Naive thymus-derived CD4-positive, alpha-beta T cell (primary cell): Measurements from ENCODE around the gene MKX. TPM values are rescaled to one million over a fixed set of nuclear protein-coding genes. Genes with fewer than 3 reads are reported as not detected.

Experiments used
- ATAC-seq: fragments of 150-1000 bp; cut with Tn5 transposase; 2 replicates; pipeline ENCODE4 v1.10.0; 2021; ENCODE audit warnings: mild to moderate bottlenecking, moderate library complexity
- CTCF ChIA-PET: fragments of 350-600 bp; sonication (Branson Sonifier 250); formaldehyde crosslinking; loops from one replicate; lab custom pipeline; 2021; ENCODE audit warnings: antibody characterized with exemption; lab: Charles Lee
- POLR2A ChIA-PET: fragments of 350-600 bp; sonication (Branson Sonifier 250); formaldehyde crosslinking; loops from one replicate; lab custom pipeline; 2021; ENCODE audit warnings: antibody characterized with exemption, inconsistent platforms; lab: Charles Lee
- DNase-seq, 9 donors: peaks; one replicate each; pipeline versions ENCODE4 v3.0.0 to v3.0.0-alpha.2; 2020 to 2022; ENCODE audit warnings: mixed read lengths in 1 of 9
- H3K27ac ChIP-seq: one replicate; pipeline ENCODE4 v1.7.0; 2013; ENCODE audit warnings: mild to moderate bottlenecking, low read depth, low read length, moderate library complexity
- H3K27me3 ChIP-seq, 2 donors: one replicate each; pipeline ENCODE4 v1.7.0; 2013; ENCODE audit warnings: low read length in 2 of 2, mild to moderate bottlenecking in 2 of 2, moderate library complexity in 2 of 2; ENCODE audit not compliant: control insufficient read depth in 2 of 2, insufficient read depth in 2 of 2
- H3K36me3 ChIP-seq, 3 experiments: 1 replicate in 2 of 3; 2 replicates in 1 of 3; pipeline ENCODE4 v1.7.0; 2013; ENCODE audit warnings: low read length in 3 of 3, mild to moderate bottlenecking in 3 of 3, moderate library complexity in 1 of 3; ENCODE audit not compliant: insufficient read depth in 3 of 3, control insufficient read depth in 2 of 3
- H3K4me1 ChIP-seq, 2 donors: one replicate each; pipeline ENCODE4 v1.7.0; 2013; ENCODE audit warnings: low read length in 2 of 2, mild to moderate bottlenecking in 2 of 2, moderate library complexity in 1 of 2; ENCODE audit not compliant: control insufficient read depth in 2 of 2, insufficient read depth in 2 of 2
- H3K4me3 ChIP-seq: 2 replicates; pipeline ENCODE4 v1.7.0; 2013; ENCODE audit warnings: mild to moderate bottlenecking, low read length
- H3K9me3 ChIP-seq, 3 experiments: 1 replicate in 2 of 3; 2 replicates in 1 of 3; pipeline ENCODE4 v1.7.0; 2013; ENCODE audit warnings: low read length in 3 of 3; ENCODE audit not compliant: control insufficient read depth in 2 of 3
- H3K27ac Mint-ChIP-seq, 9 donors: one replicate each; pipeline ENCODE4 v1.8.0; 2020 to 2022; ENCODE audit warnings: mixed read lengths in 9 of 9, mild to moderate bottlenecking in 8 of 9, moderate library complexity in 5 of 9, inconsistent platforms in 2 of 9
- H3K27me3 Mint-ChIP-seq, 5 donors: one replicate each; pipeline ENCODE4 v1.8.0; 2021 to 2022; ENCODE audit warnings: mixed read lengths in 5 of 5, mild to moderate bottlenecking in 1 of 5
- H3K36me3 Mint-ChIP-seq, 5 donors: one replicate each; pipeline ENCODE4 v1.8.0; 2020 to 2022; ENCODE audit warnings: mixed read lengths in 5 of 5, mild to moderate bottlenecking in 3 of 5, inconsistent platforms in 1 of 5
- H3K4me1 Mint-ChIP-seq, 7 donors: one replicate each; pipeline ENCODE4 v1.8.0; 2020 to 2022; ENCODE audit warnings: mixed read lengths in 7 of 7, mild to moderate bottlenecking in 3 of 7, inconsistent platforms in 1 of 7
- H3K4me3 Mint-ChIP-seq, 10 donors: one replicate each; pipeline ENCODE4 v1.8.0; 2020 to 2022; ENCODE audit warnings: mild to moderate bottlenecking in 10 of 10, mixed read lengths in 10 of 10, moderate library complexity in 6 of 10, inconsistent platforms in 2 of 10
- H3K9me3 Mint-ChIP-seq, 11 donors: one replicate each; pipeline ENCODE4 v1.8.0; 2020 to 2022; ENCODE audit warnings: mixed read lengths in 11 of 11, mild to moderate bottlenecking in 4 of 11, inconsistent platforms in 1 of 11, moderate library complexity in 1 of 11
- intact Hi-C, 2 donors: fragments of 100-400 bp; cut with micrococcal nuclease; formaldehyde crosslinking; loops; one replicate each; pipeline ENCODE4 v1.15.1; 2023
- polyA plus RNA-seq, 2 donors: library from polyadenylated mRNA; unstranded; fragments of 300-500 nt; fragmentation: Illumina TruSeq; gene quantifications; one replicate each; pipeline ENCODE4 v1.2.3, GENCODE V29; 2021
- total RNA-seq, 6 experiments: library from RNA in 5 of 6; stranded (reverse) in 5 of 6; gene quantifications; 1 replicate in 5 of 6; 2 replicates in 1 of 6; pipeline ENCODE4 v1.2.3 and lab custom pipeline; 2021 to 2026

MKX gene
- total and polyA plus RNA-seq, 7 experiments from 2014 or later = not detected

DNA sequence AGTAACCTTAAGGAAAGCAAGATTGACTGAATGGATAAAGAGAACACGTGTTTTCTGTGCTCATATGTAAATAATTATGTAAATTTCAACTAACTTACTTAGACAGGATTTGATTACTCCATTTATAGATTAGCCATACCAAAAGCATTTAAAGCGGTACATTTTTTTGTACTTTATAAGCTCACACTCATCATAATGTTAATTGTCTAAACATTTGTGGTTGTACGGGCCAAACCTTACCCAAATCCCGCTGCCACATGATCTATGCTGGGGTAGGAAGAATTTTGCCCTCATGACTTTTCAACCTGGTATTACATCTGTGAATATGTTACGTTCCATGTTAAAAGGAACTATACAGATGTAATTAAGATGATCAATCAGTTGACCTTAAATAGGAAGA is 29.1 kb downstream of the MKX start:
- no peaks in the 10 kb centered on the region for H3K27me3 ChIP-seq
- no peaks in the 10 kb centered on the region for H3K9me3 ChIP-seq
- Mint-ChIP-seq H3K27ac (no peak overlapping the region), H3K36me3 (no peaks in the 10 kb centered on the region), H3K9me3 (no peaks in the 10 kb centered on the region), H3K27me3 (peaks cover 28 to 52% (median 46%) of the 10 kb centered on the region in 5 donors), H3K4me1 (no peaks in the 10 kb centered on the region), H3K4me3 (no peak overlapping the region)
- CTCF ChIA-PET = interaction anchor here (0.6 kb wide), 1 partner anchor 940 kb away, joined by 3 read pairs; no protein-coding TSS in a partner anchor
- no peak for DNase-seq
- H3K4me1 ChIP-seq = no peaks in the 10 kb centered on the region
- no peak overlapping the region for H3K4me3 ChIP-seq
- POLR2A ChIA-PET = no interaction called here
- H3K36me3 ChIP-seq = no peaks in the 10 kb centered on the region
- H3K27ac ChIP-seq = no peak overlapping the region
- ATAC-seq = no peak
- intact Hi-C loops = no loop called here

- no peaks in the 10 kb centered on the region for H3K4me1 ChIP-seq
- H3K36me3 Mint-ChIP-seq = no peaks in the 10 kb centered on the region
- H3K9me3 ChIP-seq = no peaks in the 10 kb centered on the region
- no peaks in the 10 kb centered on the region for H3K4me1 Mint-ChIP-seq
- H3K27ac Mint-ChIP-seq = no peak overlapping the region
- peaks cover 21 to 42% (median 40%) of the 10 kb centered on the region in 5 donors for H3K27me3 Mint-ChIP-seq
- ChIA-PET POLR2A (no interaction called here), CTCF (no interaction called here)
- H3K9me3 Mint-ChIP-seq = no peaks in the 10 kb centered on the region
- H3K27me3 ChIP-seq = no peaks in the 10 kb centered on the region
- no peak overlapping the region for H3K27ac ChIP-seq
- no peak for DNase-seq
- H3K4me3 ChIP-seq = no peak overlapping the region
- intact Hi-C loops = no loop called here
- ATAC-seq = no peak
- no peaks in the 10 kb centered on the region for H3K36me3 ChIP-seq
- H3K4me3 Mint-ChIP-seq = no peak overlapping the region
Measured at GRCh38 chr10:27715505-27715904, 30.1 kb downstream of the MKX start.

DNA sequence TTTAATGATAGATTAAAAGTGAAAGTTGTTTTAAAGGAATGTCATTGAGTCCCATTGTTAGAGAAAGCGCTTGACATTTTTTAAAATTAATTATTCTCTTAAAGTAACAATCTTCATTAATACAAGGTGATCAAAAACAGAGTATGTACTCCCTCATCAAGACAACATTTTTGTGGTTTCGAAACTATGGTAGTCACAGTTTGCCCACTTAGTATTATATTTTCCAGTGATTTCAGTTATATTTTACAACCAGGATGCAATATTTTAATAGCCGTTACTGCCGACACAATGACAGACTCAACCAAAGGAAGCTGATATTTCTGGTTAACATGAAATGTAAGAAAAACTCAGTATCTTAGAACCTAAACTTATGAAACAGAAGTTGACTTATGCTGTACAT is 31.3 kb downstream of the MKX start:
- intact Hi-C loops = no loop called here
- Histone ChIP-seq H3K36me3 (no peaks in the 10 kb centered on the region), H3K27ac (no peak overlapping the region), H3K4me3 (no peak overlapping the region), H3K9me3 (no peaks in the 10 kb centered on the region), H3K4me1 (no peaks in the 10 kb centered on the region), H3K27me3 (no peaks in the 10 kb centered on the region)
- Mint-ChIP-seq H3K4me1 (peaks cover 0 to 4% (median 0%) of the 10 kb centered on the region in 7 donors), H3K27me3 (peaks cover 13 to 34% (median 31%) of the 10 kb centered on the region in 5 donors), H3K27ac (no peak overlapping the region), H3K9me3 (no peaks in the 10 kb centered on the region), H3K4me3 (no peak overlapping the region), H3K36me3 (no peaks in the 10 kb centered on the region)
- DNase-seq (no peak), ATAC-seq (no peak)
- ChIA-PET CTCF (no interaction called here), POLR2A (no interaction called here)

DNA sequence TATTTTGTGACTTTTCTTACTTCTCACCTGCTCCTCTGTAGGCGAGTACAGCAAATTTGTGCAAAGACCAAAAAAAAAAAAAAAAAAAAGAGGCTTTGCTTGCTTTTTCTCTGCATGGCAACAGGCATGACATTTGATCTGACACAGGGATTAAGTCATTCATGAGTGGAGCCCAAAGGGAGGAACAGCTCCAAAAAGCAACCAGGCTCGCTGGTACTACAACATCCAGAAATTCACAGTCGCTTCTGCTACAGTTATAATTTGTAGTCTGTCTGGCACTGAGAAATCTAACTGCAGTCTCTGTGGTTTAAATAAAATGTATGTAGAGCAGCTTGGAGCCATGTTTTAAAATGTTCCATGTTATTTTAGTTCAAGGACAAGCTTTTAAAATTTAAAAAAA is 31.7 kb downstream of the MKX start:
- no peaks in the 10 kb centered on the region for H3K9me3 Mint-ChIP-seq
- H3K27me3 Mint-ChIP-seq = peaks cover 9 to 30% (median 27%) of the 10 kb centered on the region in 5 donors
- DNase-seq = no peak
- H3K36me3 ChIP-seq = no peaks in the 10 kb centered on the region
- H3K4me1 ChIP-seq = no peaks in the 10 kb centered on the region
- peaks cover 0 to 6% (median 0%) of the 10 kb centered on the region in 7 donors for H3K4me1 Mint-ChIP-seq
- H3K27ac ChIP-seq = no peak overlapping the region
- intact Hi-C loops = no loop called here
- no peaks in the 10 kb centered on the region for H3K27me3 ChIP-seq
- H3K9me3 ChIP-seq = no peaks in the 10 kb centered on the region
- ATAC-seq = no peak
- H3K4me3 ChIP-seq = no peak overlapping the region
- H3K27ac Mint-ChIP-seq = no peak overlapping the region
- H3K4me3 Mint-ChIP-seq = no peak overlapping the region
- no peaks in the 10 kb centered on the region for H3K36me3 Mint-ChIP-seq
- CTCF ChIA-PET = no interaction called here
- POLR2A ChIA-PET = no interaction called here

GRCh38 chr10:27710014-27710413 is 35.6 kb downstream of the MKX start:
- DNase-seq (no peak), ATAC-seq (no peak)
- Histone ChIP-seq H3K36me3 (no peaks in the 10 kb centered on the region), H3K9me3 (no peaks in the 10 kb centered on the region), H3K4me3 (no peak overlapping the region), H3K27me3 (no peaks in the 10 kb centered on the region), H3K27ac (no peak overlapping the region), H3K4me1 (no peaks in the 10 kb centered on the region)
- Mint-ChIP-seq H3K4me1 (peaks cover 0 to 6% (median 0%) of the 10 kb centered on the region in 7 donors), H3K36me3 (no peaks in the 10 kb centered on the region), H3K4me3 (no peak overlapping the region), H3K27ac (no peak overlapping the region), H3K27me3 (peaks cover 0 to 18% (median 2%) of the 10 kb centered on the region in 5 donors), H3K9me3 (no peaks in the 10 kb centered on the region)
- POLR2A ChIA-PET = interaction anchor here (0.5 kb wide), 1 partner anchor 101 kb away, joined by 3 read pairs; no protein-coding TSS in a partner anchor
- intact Hi-C loops = no loop called here
- CTCF ChIA-PET = no interaction called here

GRCh38 chr10:27709304-27709703 is 36.3 kb downstream of the MKX start:
- peaks cover 0 to 6% (median 0%) of the 10 kb centered on the region in 7 donors for H3K4me1 Mint-ChIP-seq
- H3K27ac Mint-ChIP-seq = no peak overlapping the region
- H3K9me3 Mint-ChIP-seq = no peaks in the 10 kb centered on the region
- Histone ChIP-seq H3K27ac (no peak overlapping the region), H3K27me3 (no peaks in the 10 kb centered on the region), H3K36me3 (no peaks in the 10 kb centered on the region), H3K9me3 (no peaks in the 10 kb centered on the region), H3K4me1 (no peaks in the 10 kb centered on the region), H3K4me3 (no peak overlapping the region)
- intact Hi-C loops = no loop called here
- ATAC-seq (no peak), DNase-seq (no peak)
- no peak overlapping the region for H3K4me3 Mint-ChIP-seq
- peaks cover 0 to 18% (median 2%) of the 10 kb centered on the region in 5 donors for H3K27me3 Mint-ChIP-seq
- ChIA-PET CTCF (no interaction called here), POLR2A (no interaction called here)
- no peaks in the 10 kb centered on the region for H3K36me3 Mint-ChIP-seq

DNA sequence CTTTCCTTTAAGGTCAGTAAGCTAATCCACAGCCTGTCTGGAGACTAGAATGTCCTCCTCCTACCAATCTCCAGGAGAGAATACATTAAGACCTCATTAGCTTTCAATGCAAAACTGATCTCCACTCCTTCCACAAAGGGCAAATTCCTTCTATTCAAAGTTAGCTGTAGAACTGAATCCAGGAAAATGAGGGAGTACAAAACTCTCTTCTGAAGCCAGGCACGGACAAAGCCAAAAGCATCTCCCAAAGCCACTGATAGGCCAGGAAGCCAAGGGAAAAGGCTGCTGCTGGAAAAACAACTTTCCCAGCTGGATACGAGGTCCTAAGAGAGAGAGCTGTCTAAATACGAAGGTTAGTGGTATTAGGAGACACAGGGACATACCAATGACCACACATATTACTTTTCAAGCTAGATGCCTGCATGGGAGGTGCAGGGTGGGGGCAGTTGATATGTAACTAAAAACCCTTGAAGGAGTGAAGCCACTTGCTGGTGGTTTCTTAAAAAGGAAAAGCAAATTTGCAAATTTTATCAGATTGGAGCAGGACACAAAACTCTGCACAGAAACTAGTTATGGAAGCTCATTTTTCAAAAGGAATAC is 43.6 kb downstream of the MKX start:
- Histone ChIP-seq H3K36me3 (no peaks in the 10 kb centered on the region), H3K4me3 (no peak overlapping the region), H3K27ac (no peak overlapping the region), H3K9me3 (no peaks in the 10 kb centered on the region), H3K27me3 (no peaks in the 10 kb centered on the region), H3K4me1 (no peaks in the 10 kb centered on the region)
- Mint-ChIP-seq H3K27ac (no peak overlapping the region), H3K9me3 (no peaks in the 10 kb centered on the region), H3K36me3 (no peaks in the 10 kb centered on the region), H3K27me3 (peaks cover 10 to 25% (median 12%) of the 10 kb centered on the region in 5 donors), H3K4me1 (no peaks in the 10 kb centered on the region), H3K4me3 (no peak overlapping the region)
- ChIA-PET POLR2A (no interaction called here), CTCF (no interaction called here)
- intact Hi-C loops = no loop called here
- DNase-seq (no peak), ATAC-seq (no peak)
